GM18508 (cell line): ENCODE data around the gene ELFN1.

Experiments
- ATAC-seq: cut with Tn5 transposase; IDR thresholded peaks from one replicate; pipeline ENCODE4 v1.9.1; 2021; ENCODE audit warnings: moderate number of reproducible peaks; ENCODE audit not compliant: insufficient read depth, unreplicated experiment

ELFN1 gene

GRCh38 chr7:1720326-1720725 lies 50.2 kb downstream of the ELFN1 start:
- ATAC-seq = no peak

GRCh38 chr7:1721047-1721690 lies 51.1 kb downstream of the ELFN1 start:
- no peak for ATAC-seq

GRCh38 chr7:1723254-1723653 lies 53.2 kb downstream of the ELFN1 start:
- no peak for ATAC-seq

DNA sequence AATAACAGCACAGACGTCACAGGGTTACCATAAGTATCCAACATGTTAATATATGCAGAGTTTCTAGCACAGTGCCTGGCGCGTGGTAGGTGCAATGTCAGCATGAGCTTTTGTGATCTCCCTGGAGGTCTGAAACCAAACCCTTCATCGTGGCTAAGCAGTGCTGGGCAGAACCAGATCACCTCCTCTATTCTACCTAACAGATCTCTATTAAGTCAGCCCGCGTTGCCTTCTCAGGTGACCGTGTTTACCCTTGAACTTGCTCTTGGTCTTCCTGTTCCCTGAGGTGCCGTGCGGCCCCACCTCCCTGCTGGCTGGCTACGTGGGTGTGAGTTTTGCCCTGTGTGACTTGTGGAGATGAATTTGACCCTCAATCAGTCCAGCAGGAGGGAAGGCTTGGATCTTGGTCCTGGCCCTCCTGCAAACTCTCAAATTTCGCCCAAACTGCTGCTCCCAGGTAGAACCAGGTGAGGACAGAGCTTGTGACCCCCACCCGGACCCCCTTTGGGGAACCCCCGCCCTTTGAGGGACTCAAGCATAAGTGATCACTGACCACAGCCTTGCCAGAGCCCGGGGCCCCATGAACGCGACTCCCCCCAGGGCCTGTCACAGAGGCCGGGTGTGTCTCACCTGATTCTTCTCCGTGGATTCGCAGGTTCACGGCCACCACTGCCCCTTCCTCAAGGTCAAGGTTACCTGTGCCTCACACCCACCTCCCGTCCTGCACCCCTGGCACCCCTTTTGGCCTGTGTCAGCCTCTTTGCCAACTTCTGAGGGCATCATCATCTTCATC lies 54.2 kb downstream of the ELFN1 start:
- no peak for ATAC-seq

DNA sequence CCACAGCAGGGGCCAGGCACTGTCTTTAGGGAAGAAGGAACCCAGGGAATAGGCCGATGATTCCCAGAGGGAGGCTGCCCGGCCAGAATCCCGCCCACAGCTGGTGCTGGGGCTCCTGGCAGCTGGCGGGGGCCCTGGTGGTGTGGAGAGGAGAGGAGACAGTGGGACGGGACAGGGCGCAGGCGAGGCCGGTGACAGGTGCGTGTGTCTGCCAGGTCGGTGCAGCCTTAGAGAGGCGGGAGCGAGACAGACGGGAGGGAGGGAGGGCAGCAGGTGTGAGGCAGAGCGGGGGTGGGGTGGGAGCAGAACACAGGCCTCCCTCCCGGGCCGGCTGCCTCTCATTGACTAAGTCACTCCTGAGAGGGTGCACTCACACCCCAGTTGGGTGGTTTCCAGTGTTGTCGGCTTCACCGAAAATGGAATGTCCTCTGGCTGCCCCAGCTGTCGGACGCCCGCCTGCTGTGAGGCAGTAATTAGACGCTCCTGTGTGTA lies 55.2 kb downstream of the ELFN1 start:
- no peak for ATAC-seq

DNA sequence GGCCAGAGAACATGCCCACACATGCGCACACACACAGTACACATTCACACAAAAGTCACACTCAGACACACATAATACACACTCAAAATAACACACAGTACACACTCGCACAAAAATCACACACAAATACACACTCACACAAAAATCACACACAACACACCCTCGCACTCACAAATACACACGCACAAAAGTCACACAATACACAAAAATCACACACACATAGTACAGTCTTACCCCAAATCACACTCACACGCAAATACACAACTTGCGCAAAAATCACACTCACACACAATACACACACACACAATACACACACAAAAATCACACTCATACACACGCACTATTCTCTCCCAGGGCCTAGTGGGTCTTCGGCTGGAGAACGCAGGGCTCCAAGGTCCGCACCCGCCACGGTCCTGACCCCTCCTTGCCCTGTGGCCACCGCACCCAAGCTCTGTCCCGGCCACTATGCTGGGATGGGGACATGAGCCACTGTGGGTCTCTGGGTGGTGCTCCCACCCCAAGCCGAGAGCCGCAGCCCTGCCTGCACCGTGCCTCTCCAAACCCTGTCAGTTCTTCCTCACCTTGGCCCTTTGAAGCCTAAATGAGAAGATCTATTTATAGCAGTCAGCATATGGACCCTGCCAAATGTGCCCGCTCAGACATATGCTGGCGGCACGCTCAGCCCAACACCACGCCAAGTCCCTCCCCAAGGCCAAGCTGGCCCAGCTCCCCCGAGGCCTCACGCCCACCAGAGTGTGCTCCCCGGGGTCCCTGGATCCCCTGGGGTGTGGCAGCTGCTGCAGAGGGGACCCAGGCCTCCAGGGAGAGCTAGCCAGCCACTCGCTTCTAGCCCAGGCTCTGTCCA lies 55.9 kb downstream of the ELFN1 start:
- ATAC-seq = no peak

- no peak for ATAC-seq
Measured at GRCh38 chr7:1727079-1727478, 57.0 kb downstream of the ELFN1 start.

GRCh38 chr7:1727812-1728570 lies 57.9 kb downstream of the ELFN1 start:
- no peak for ATAC-seq

DNA sequence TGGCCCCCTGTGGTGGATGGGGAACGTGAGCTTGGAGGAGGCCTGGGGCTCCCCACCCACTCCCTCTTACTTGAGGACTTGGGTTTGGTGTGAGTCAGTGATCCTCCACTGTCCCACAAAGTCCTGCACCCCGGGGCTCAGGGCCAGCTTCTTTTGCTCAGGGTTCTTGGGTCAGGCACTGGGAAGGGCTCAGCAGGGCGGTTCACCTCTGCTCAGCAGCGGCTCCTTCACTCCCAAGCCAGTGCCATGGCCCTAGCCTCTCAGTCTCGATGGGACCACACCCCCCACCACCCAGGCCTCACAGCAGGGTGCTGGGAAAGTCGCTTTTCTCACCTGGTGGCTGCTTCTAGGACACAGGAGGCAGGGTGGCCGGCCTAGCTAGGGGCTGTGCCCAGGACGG lies 59.1 kb downstream of the ELFN1 start:
- no peak for ATAC-seq

DNA sequence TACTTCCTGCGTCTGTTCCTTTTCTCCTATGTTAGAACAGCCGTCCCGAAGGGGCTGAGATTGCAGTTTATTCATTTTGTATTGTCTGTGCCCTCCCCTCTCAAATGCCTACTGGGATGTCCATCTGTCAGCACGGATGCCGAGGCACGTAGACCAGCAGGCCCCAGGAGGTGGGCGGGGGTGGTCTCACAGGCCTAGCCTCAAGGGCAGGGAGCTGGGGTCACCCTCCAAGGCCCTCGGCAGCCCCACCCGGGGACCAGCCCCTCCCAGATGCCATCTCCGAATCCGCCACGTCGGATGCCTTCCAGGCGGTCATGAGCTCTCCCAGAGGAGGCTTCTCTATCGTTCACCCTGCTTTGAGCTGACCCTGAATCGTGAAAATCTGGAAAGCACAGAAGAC lies 59.7 kb downstream of the ELFN1 start:
- no peak for ATAC-seq

GRCh38 chr7:1732072-1732471 lies 62.0 kb downstream of the ELFN1 start:
- no peak for ATAC-seq

DNA sequence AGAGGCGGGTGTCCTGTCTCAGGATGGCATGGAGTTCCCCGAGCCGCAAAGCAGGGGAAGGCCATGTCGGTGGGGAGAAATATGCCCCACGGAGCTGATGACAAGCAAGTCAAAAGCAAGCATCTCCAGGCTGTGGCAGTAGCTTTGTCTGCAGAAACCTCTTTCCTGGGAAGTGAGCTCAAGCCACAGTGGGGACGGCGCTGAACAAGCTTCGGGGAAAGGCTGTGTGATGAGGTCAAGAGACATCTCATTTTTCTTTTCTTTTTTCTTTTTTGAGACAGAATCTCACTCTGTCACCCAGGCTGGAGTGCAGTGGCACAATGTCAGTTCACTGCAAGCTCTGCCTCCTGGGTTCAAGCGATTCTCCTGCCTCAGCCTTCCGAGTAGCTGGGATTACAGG lies 62.6 kb downstream of the ELFN1 start:
- ATAC-seq = no peak

GRCh38 chr7:1733206-1733907 lies 63.3 kb downstream of the ELFN1 start:
- no peak for ATAC-seq

DNA sequence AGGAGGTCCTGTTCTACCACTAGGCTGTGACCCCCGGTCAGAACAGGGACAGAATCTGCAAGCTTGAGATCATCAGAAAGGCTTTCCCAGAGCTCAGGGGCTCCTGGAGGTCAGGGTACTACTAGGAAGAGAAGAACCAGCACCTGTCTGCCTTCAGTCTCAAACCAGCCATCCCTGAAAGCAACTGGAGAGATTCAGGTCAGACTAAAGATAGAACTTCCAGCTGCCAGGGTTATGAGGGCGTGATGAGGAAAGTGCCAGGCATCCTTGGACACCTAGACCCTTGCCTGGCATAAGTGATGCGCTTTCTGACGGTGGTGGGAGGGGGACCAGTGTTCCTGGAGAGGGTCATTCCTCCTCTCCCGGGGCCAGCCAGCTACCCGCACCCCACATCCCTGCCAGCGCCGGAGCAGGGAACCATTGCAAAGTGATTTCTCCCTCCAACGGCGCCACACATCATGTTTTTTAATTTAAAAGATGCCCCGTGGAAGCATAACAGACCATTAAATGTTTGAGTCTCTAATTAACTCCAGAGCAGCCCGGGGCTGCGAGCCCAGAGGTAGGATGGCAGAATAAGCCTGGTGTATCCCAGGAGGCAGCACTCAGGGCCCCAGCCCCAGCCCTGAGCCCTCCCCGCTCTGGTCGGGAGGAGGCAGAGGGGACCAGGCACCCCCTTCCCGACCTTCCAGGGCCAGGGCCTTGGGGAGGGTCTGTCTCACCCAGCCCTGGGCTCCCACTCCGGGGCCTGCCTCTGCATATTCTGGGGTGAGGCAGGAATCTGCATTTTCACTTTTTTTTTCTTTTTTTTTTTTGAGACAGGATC lies 64.0 kb downstream of the ELFN1 start:
- ATAC-seq = no peak

GRCh38 chr7:1735262-1735661 lies 65.2 kb downstream of the ELFN1 start:
- no peak for ATAC-seq

DNA sequence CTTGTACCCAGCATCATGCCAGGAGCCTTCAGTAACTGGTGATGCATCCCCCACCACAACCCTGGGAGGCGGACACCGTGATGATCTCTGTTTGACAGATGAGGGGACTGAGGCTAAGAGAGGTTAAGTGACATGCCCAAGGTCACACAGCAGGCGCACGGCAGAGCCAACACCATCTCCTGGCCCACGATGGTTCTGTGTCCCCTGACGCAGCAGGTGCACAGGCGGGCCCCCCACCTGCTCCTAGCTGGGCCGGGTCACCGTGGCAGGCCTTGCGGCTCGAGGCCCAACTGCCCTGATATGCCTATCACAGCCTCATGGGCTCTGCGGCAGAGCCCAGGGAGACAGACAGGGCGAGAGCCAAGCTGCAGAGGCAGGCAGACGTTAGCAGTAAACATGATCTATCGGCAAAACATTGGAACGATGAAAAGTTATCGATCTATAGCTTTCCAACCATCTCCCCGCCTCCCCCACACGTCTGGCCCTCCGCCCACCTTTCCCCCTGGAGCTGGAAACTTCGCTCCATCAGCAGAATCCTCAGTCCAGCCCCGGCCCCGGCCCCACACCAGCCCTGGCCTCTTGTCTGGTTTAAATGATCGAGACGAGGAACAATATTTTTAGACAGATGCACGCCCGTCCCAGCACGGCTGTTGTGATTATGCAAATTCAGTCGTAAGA lies 65.9 kb downstream of the ELFN1 start:
- no peak for ATAC-seq

GRCh38 chr7:1736484-1736817 lies 66.4 kb downstream of the ELFN1 start:
- ATAC-seq = no peak

- no peak for ATAC-seq
Measured at GRCh38 chr7:1736830-1737229, 66.8 kb downstream of the ELFN1 start.
